ENCODE results near the gene LRRN4CL. TPM values are rescaled to one million over a fixed set of nuclear protein-coding genes. Genes with fewer than 3 reads are reported as not detected.

Gene LRRN4CL
- total RNA-seq, 3 donors from 2014 or later (not counting 1 experiment from before 2014, with no cell fraction given), result not detected

DNA sequence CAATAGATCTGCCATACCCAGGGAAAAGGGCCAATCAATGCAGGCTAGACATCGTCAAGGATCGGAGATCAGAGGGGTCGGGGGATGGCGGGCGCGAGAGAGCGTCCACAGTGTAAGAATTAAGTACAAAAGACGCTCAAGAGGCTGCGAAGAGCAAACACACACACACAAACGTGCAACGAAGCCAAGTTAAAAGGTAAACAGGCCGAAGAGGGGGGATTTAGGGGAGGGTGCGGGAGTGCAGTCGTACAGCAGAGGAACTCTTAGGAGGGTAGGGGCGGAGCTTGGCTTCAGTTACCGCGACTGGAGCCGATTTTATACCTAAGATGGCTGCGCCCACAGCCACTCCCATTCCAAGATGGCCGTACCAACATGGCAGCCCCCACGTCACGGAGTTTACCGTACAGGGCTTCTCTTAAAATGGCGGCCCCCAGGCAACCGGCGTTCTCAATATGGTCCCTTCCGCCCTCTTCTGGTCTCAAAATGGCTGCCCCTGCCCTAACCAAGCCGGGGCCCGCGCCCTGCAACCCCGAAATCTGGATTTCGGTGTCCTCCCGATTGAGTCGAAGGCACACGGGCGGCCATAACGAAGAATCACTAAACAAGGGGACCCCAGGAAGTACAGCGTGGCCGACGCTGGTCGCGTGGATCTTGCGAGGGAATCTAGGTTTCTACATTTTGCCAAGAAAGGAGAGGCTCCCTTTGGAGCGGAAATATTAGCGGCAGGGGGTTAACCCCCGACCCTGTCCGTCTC is 20.1 kb upstream of the LRRN4CL start:
- intact Hi-C loops (cut with micrococcal nuclease), result loop anchor here (1.0 to 5.0 kb wide), 6 partner anchors 18 to 137 kb away; partner anchors contain the start of genes EEF1G, EML3, HNRNPUL2 and LBHD1
- no peaks in the 10 kb centered on the region for H3K27me3 Mint-ChIP-seq (ENCODE audit: low read depth in 2 of 2)
- Histone ChIP-seq H3K9me3 (ENCODE audit: control insufficient read depth, insufficient read depth, low read length) (no peaks in the 10 kb centered on the region), H3K27ac (ENCODE audit: low read length) (peak overlapping the region; percentile 95), H3K4me1 (ENCODE audit: control insufficient read depth, insufficient read depth, low read length) (peaks cover 50% of the 10 kb centered on the region), H3K4me3 (ENCODE audit: low read length) (peak overlapping the region; percentile 72), H3K36me3 (ENCODE audit: control insufficient read depth, insufficient read depth, low read length) (peaks cover 20% of the 10 kb centered on the region), H3K27me3 (ENCODE audit: control insufficient read depth, insufficient read depth, low read length) (no peaks in the 10 kb centered on the region)
- peak; percentile 93 to 99 for DNase-seq
- peak; percentile 75 to 93 (median 82) for ATAC-seq
- H3K36me3 Mint-ChIP-seq, result no peaks in the 10 kb centered on the region
- no peaks in the 10 kb centered on the region for H3K9me3 Mint-ChIP-seq
- WGBS (ENCODE audit: insufficient coverage), result under 1% methylated on average over 47 of the region's 47 CpGs
- H3K27ac Mint-ChIP-seq, result peak overlapping the region; percentile 98 to 99
- H3K4me1 Mint-ChIP-seq, result peaks cover 36 to 55% of the 10 kb centered on the region in 2 donors
- peak overlapping the region; percentile 97 for H3K4me3 Mint-ChIP-seq
- TF ChIP-seq, protein P1, sequence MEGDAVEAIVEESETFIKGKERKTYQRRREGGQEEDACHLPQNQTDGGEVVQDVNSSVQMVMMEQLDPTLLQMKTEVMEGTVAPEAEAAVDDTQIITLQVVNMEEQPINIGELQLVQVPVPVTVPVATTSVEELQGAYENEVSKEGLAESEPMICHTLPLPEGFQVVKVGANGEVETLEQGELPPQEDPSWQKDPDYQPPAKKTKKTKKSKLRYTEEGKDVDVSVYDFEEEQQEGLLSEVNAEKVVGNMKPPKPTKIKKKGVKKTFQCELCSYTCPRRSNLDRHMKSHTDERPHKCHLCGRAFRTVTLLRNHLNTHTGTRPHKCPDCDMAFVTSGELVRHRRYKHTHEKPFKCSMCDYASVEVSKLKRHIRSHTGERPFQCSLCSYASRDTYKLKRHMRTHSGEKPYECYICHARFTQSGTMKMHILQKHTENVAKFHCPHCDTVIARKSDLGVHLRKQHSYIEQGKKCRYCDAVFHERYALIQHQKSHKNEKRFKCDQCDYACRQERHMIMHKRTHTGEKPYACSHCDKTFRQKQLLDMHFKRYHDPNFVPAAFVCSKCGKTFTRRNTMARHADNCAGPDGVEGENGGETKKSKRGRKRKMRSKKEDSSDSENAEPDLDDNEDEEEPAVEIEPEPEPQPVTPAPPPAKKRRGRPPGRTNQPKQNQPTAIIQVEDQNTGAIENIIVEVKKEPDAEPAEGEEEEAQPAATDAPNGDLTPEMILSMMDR (IDR thresholded peaks at IDR 0.05), result no peak

DNA sequence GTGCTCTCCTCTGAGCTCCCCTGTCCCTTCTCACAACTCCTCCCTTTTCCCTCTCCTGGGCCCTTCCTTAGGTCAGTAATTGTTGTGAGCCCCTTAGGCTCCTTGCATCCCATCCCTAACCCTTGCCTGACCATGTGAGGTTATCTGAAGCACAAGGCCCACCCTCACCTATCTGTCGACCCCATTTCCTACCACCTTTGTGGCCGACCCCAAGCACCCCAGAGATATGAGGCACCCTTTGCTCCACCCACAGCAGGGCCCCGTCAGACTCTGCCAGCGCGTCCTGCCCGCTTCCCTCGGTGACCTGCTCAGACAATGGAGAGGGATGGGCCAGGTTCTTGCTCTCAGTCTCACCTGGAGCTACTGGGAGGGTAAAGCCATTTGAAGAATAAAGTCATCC is 19.5 kb upstream of the LRRN4CL start:
- intact Hi-C loops (cut with micrococcal nuclease), result loop anchor here (1.0 to 5.0 kb wide), 6 partner anchors 19 to 136 kb away; partner anchors contain the start of genes EEF1G, EML3, HNRNPUL2 and LBHD1
- Mint-ChIP-seq H3K4me1 (peaks cover 36 to 50% of the 10 kb centered on the region in 2 donors), H3K9me3 (no peaks in the 10 kb centered on the region), H3K36me3 (no peaks in the 10 kb centered on the region), H3K4me3 (peak overlapping the region; percentile 97), H3K27me3 (ENCODE audit: low read depth in 2 of 2) (no peaks in the 10 kb centered on the region), H3K27ac (peak overlapping the region; percentile 98 to 99)
- Histone ChIP-seq H3K36me3 (ENCODE audit: control insufficient read depth, insufficient read depth, low read length) (peaks cover 16% of the 10 kb centered on the region), H3K27me3 (ENCODE audit: control insufficient read depth, insufficient read depth, low read length) (no peaks in the 10 kb centered on the region), H3K27ac (ENCODE audit: low read length) (peak overlapping the region; percentile 95), H3K4me1 (ENCODE audit: control insufficient read depth, insufficient read depth, low read length) (peaks cover 50% of the 10 kb centered on the region), H3K4me3 (ENCODE audit: low read length) (peak overlapping the region; percentile 72), H3K9me3 (ENCODE audit: control insufficient read depth, insufficient read depth, low read length) (no peaks in the 10 kb centered on the region)
- 0% methylated on average over 7 of the region's 7 CpGs for WGBS (ENCODE audit: insufficient coverage)
- ATAC-seq (no peak), DNase-seq (peak; percentile 33 to 69)
- TF ChIP-seq, protein P1 (IDR thresholded peaks at IDR 0.05), result no peak

DNA sequence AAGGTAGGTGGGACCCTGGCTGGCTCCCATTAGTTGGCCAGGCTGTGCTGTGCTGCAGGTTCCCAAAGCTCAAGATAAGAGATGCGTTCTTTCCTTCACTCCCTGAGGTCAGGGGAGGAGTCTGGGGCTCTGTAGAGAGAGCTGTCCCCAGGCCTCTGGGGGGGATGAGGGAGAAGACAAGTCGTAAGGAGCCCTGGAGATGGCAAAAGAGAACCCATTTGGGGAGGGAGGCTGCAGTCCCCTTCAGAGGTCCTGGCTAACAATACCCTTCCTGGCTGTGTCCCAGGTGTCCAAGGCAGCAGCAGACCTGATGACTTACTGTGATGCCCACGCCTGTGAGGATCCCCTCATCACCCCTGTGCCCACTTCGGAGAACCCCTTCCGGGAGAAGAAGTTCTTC is 19.1 kb upstream of the LRRN4CL start:
- ATAC-seq (no peak), DNase-seq (no peak)
- Histone ChIP-seq H3K27ac (ENCODE audit: low read length) (peak overlapping the region; percentile 95), H3K9me3 (ENCODE audit: control insufficient read depth, insufficient read depth, low read length) (no peaks in the 10 kb centered on the region), H3K4me3 (ENCODE audit: low read length) (peak overlapping the region; percentile 72), H3K27me3 (ENCODE audit: control insufficient read depth, insufficient read depth, low read length) (no peaks in the 10 kb centered on the region), H3K36me3 (ENCODE audit: control insufficient read depth, insufficient read depth, low read length) (peaks cover 12% of the 10 kb centered on the region), H3K4me1 (ENCODE audit: control insufficient read depth, insufficient read depth, low read length) (peaks cover 50% of the 10 kb centered on the region)
- WGBS (ENCODE audit: insufficient coverage), result 78% methylated on average over 5 of the region's 5 CpGs
- no peaks in the 10 kb centered on the region for H3K9me3 Mint-ChIP-seq
- TF ChIP-seq, protein P1 (IDR thresholded peaks at IDR 0.05), result no peak
- peak overlapping the region; percentile 98 to 99 for H3K27ac Mint-ChIP-seq
- H3K36me3 Mint-ChIP-seq, result no peaks in the 10 kb centered on the region
- H3K4me1 Mint-ChIP-seq, result peaks cover 36 to 47% of the 10 kb centered on the region in 2 donors
- H3K4me3 Mint-ChIP-seq, result peak overlapping the region; percentile 97
- intact Hi-C loops (cut with micrococcal nuclease), result loop anchor here (5.0 kb wide), 4 partner anchors 36 to 136 kb away; partner anchors contain the start of genes EEF1G, EML3, LBHD1 and ROM1
- no peaks in the 10 kb centered on the region for H3K27me3 Mint-ChIP-seq (ENCODE audit: low read depth in 2 of 2)

All from natural killer cell (primary cell).